H9 (cell line): ENCODE results near the gene DNAJC24. TPM values are rescaled to one million over a fixed set of nuclear protein-coding genes. Genes with fewer than 3 reads are reported as not detected.

ENCODE experiments used
- DNase-seq: peaks from one replicate; pipeline ENCODE4 v3.0.0-alpha.2; 2017
- H2AFZ ChIP-seq: one replicate; pipeline ENCODE4 v1.6.1; 2013; ENCODE audit warnings: mild to moderate bottlenecking, low read length, control low read depth, moderate library complexity
- H2AK5ac ChIP-seq: 2 replicates; pipeline ENCODE4 v1.6.1; 2013; ENCODE audit warnings: low read length, control low read depth, mixed read lengths; ENCODE audit not compliant: insufficient read length
- H2BK120ac ChIP-seq: one replicate; pipeline ENCODE4 v1.6.1; 2013; ENCODE audit warnings: low read depth, mild to moderate bottlenecking, low read length, control low read depth, inconsistent platforms; ENCODE audit not compliant: poor library complexity, severe bottlenecking
- H2BK12ac ChIP-seq: 2 replicates; pipeline ENCODE4 v1.6.1; 2013; ENCODE audit warnings: low read length, control low read depth, mixed read lengths, low read depth; ENCODE audit not compliant: insufficient read length
- H2BK15ac ChIP-seq: 2 replicates; pipeline ENCODE4 v1.6.1; 2013; ENCODE audit warnings: low read depth, low read length, control low read depth
- H2BK20ac ChIP-seq: one replicate; pipeline ENCODE4 v1.6.1; 2013; ENCODE audit warnings: low read depth, mild to moderate bottlenecking, low read length, control low read depth, inconsistent platforms; ENCODE audit not compliant: poor library complexity, severe bottlenecking
- H2BK5ac ChIP-seq: 2 replicates; pipeline ENCODE4 v1.6.1; 2013; ENCODE audit warnings: low read length, control low read depth, mixed read lengths; ENCODE audit not compliant: insufficient read length
- H3K14ac ChIP-seq: 2 replicates; pipeline ENCODE4 v1.6.1; 2013; ENCODE audit warnings: low read length, control low read depth; ENCODE audit not compliant: insufficient read depth
- H3K18ac ChIP-seq: 2 replicates; pipeline ENCODE4 v1.6.1; 2013; ENCODE audit warnings: low read depth, mild to moderate bottlenecking, mixed read lengths, low read length, control low read depth; ENCODE audit not compliant: insufficient read length
- H3K23ac ChIP-seq: 2 replicates; pipeline ENCODE4 v1.6.1; 2013; ENCODE audit warnings: low read length, control low read depth, mixed read lengths, low read depth; ENCODE audit not compliant: insufficient read length
- H3K23me2 ChIP-seq: 2 replicates; pipeline ENCODE4 v1.6.1; 2013; ENCODE audit warnings: low read depth, mild to moderate bottlenecking, mixed read lengths, low read length, control low read depth; ENCODE audit not compliant: insufficient read length, poor library complexity, severe bottlenecking
- H3K27ac ChIP-seq: 2 replicates; pipeline ENCODE4 v1.5.1; 2013; ENCODE audit warnings: low read length, control low read depth, mixed read lengths, low read depth; ENCODE audit not compliant: insufficient read length
- H3K27me3 ChIP-seq: 2 replicates; pipeline ENCODE4 v1.6.1; 2013; ENCODE audit warnings: low read length, control low read depth, inconsistent platforms; ENCODE audit not compliant: insufficient read depth
- H3K4ac ChIP-seq: 2 replicates; pipeline ENCODE4 v1.6.1; 2013; ENCODE audit warnings: low read depth, mild to moderate bottlenecking, control low read depth, inconsistent platforms, low read length, moderate library complexity
- H3K4me1 ChIP-seq: 2 replicates; pipeline ENCODE4 v1.6.1; 2013; ENCODE audit warnings: low read length, control low read depth, inconsistent platforms; ENCODE audit not compliant: insufficient read depth
- H3K4me2 ChIP-seq: 2 replicates; pipeline ENCODE4 v1.6.1; 2013; ENCODE audit warnings: low read length, control low read depth, mixed read lengths; ENCODE audit not compliant: insufficient read length, insufficient read depth
- H3K56ac ChIP-seq: 2 replicates; pipeline ENCODE4 v1.6.1; 2013; ENCODE audit warnings: low read depth, mild to moderate bottlenecking, mixed read lengths, low read length, control low read depth; ENCODE audit not compliant: insufficient read length
- H3K79me1 ChIP-seq: 2 replicates; pipeline ENCODE4 v1.6.1; 2013; ENCODE audit warnings: low read depth, mild to moderate bottlenecking, moderate library complexity, low read length, control low read depth, inconsistent platforms; ENCODE audit not compliant: insufficient read depth, poor library complexity, severe bottlenecking
- H3K79me2 ChIP-seq: 2 replicates; pipeline ENCODE4 v1.6.1; 2013; ENCODE audit warnings: low read length, control low read depth, inconsistent platforms; ENCODE audit not compliant: insufficient read depth
- H3K9ac ChIP-seq: 2 replicates; pipeline ENCODE4 v1.6.1; 2013; ENCODE audit warnings: low read length, control low read depth, mixed read lengths; ENCODE audit not compliant: insufficient read length; ENCODE audit errors: extremely low read depth
- H3K9me3 ChIP-seq: one replicate; pipeline ENCODE4 v1.6.1; 2013; ENCODE audit warnings: low read depth, low read length, inconsistent platforms; ENCODE audit not compliant: control insufficient read depth
- H3T11ph ChIP-seq: one replicate; pipeline ENCODE4 v1.6.1; 2013; ENCODE audit warnings: mild to moderate bottlenecking, low read length, control low read depth, inconsistent platforms
- H4K20me1 ChIP-seq: one replicate; pipeline ENCODE4 v1.6.1; 2013; ENCODE audit not compliant: control insufficient read depth, insufficient read length, insufficient read depth
- H4K5ac ChIP-seq: 2 replicates; pipeline ENCODE4 v1.6.1; 2013; ENCODE audit warnings: low read depth, mild to moderate bottlenecking, mixed read lengths, low read length, control low read depth; ENCODE audit not compliant: insufficient read length
- H4K8ac ChIP-seq: replicated peaks from 2 replicates; pipeline ENCODE4 v1.6.1; 2013; ENCODE audit warnings: low read length, control low read depth, mixed read lengths, low read depth; ENCODE audit not compliant: insufficient read length
- H4K91ac ChIP-seq: 2 replicates; pipeline ENCODE4 v1.6.1; 2013; ENCODE audit warnings: low read depth, mild to moderate bottlenecking, moderate library complexity, mixed read lengths, low read length, control low read depth; ENCODE audit not compliant: insufficient read length
- H3K27ac Mint-ChIP-seq, 3 experiments: 2 replicates in 2 of 3; 3 replicates in 1 of 3; pipeline ENCODE4 v1.8.0; 2020 to 2021; ENCODE audit warnings: mixed read lengths in 3 of 3, mild to moderate bottlenecking in 1 of 3, moderate library complexity in 1 of 3
- H3K27me3 Mint-ChIP-seq: 2 replicates; pipeline ENCODE4 v1.8.0; 2021; ENCODE audit warnings: low read depth, mild to moderate bottlenecking, moderate library complexity, mixed read lengths
- H3K36me3 Mint-ChIP-seq, 3 experiments: 2 replicates in 2 of 3; 3 replicates in 1 of 3; pipeline ENCODE4 v1.8.0; 2020 to 2021; ENCODE audit warnings: low read depth in 3 of 3, mixed read lengths in 3 of 3; ENCODE audit not compliant: insufficient read depth in 1 of 3
- H3K4me1 Mint-ChIP-seq, 2 experiments: 2 replicates each; pipeline ENCODE4 v1.8.0; 2020; ENCODE audit warnings: mixed read lengths in 2 of 2
- H3K4me3 Mint-ChIP-seq, 2 experiments: 2 replicates in 1 of 2; 3 replicates in 1 of 2; pipeline ENCODE4 v1.8.0; 2020 to 2021; ENCODE audit warnings: mild to moderate bottlenecking in 2 of 2, mixed read lengths in 2 of 2, moderate library complexity in 1 of 2
- H3K9me3 Mint-ChIP-seq, 2 experiments: 2 replicates in 1 of 2; 3 replicates in 1 of 2; pipeline ENCODE4 v1.8.0; 2020; ENCODE audit warnings: mild to moderate bottlenecking in 2 of 2, mixed read lengths in 2 of 2, moderate library complexity in 1 of 2
- WGBS: extraction: QIAGEN DNeasy Blood & Tissue Kit; methylation state at CpG from one replicate; pipeline ENCODE4 v1.1.7; 2013; ENCODE audit warnings: missing lambda C conversion rate, low lambda C conversion rate, mixed read lengths; ENCODE audit not compliant: insufficient read length; ENCODE audit errors: extremely low coverage; 5-methylcytosine and 5-hydroxymethylcytosine counted together
- total RNA-seq: library from RNA; stranded (reverse); gene quantifications from 2 replicates; pipeline ENCODE4 v1.2.1, GENCODE V29; 2021
- TF ChIP-seq, protein P1 (sequence below): fragments of 200-600 bp; sonication (generic); conservative IDR thresholded peaks from 3 replicates; pipeline ENCODE4 v1.8.0; 2021; ENCODE audit warnings: antibody characterized with exemption, mild to moderate bottlenecking

DNAJC24 gene
- total RNA-seq, 1 experiment from 2014 or later = 16.7 TPM

DNA sequence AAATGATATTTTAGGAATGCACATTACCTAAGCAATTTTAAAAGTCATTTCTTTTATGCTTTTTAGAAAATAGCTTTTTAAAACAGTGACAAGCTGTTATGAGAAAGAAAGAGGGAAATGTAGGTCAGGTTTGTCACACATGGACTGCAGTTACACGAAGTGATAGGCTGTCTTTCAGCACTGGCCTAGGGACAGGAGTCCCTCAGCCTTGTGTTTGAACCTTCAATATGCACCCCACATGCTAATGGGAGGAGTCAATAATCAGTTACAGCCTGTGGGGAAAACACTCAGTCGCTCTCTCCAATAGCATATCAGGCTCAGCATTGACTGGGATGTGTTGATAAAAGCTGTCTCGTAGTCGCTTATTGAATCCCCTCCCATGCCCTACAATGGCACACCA is 45.8 kb downstream of the DNAJC24 start:
- Histone ChIP-seq H4K91ac (no peak overlapping the region), H2BK20ac (no peak overlapping the region), H3K9me3 (no peaks in the 10 kb centered on the region), H4K5ac (no peak overlapping the region), H2BK120ac (no peak overlapping the region), H3K4ac (no peak overlapping the region), H3T11ph (no peak overlapping the region), H3K56ac (no peak overlapping the region), H3K79me1 (no peaks in the 10 kb centered on the region), H2AFZ (no peak overlapping the region), H4K20me1 (no peaks in the 10 kb centered on the region), H3K4me1 (peaks cover 5% of the 10 kb centered on the region), H3K9ac (no peak overlapping the region), H3K27me3 (no peaks in the 10 kb centered on the region), H2BK5ac (no peak overlapping the region), H2BK12ac (no peak overlapping the region), H3K27ac (no peak overlapping the region), H4K8ac (no peak overlapping the region), H2BK15ac (no peak overlapping the region), H3K14ac (no peak overlapping the region), H3K18ac (no peak overlapping the region), H3K79me2 (no peaks in the 10 kb centered on the region), H2AK5ac (no peak overlapping the region), H3K23me2 (no peaks in the 10 kb centered on the region), H3K4me2 (no peak overlapping the region), H3K23ac (no peak overlapping the region)
- Mint-ChIP-seq H3K27me3 (no peaks in the 10 kb centered on the region), H3K9me3 (peaks cover 9 to 11% of the 10 kb centered on the region in 2 experiments), H3K27ac (0 out of 7 replicates have a peak overlapping the region, but pooled peaks of 1 of the 3 experiments have one; percentile 20), H3K4me3 (no peak overlapping the region), H3K36me3 (peaks cover 11 to 14% (median 13%) of the 10 kb centered on the region in 3 experiments), H3K4me1 (peaks cover 45 to 57% of the 10 kb centered on the region in 2 experiments)
- WGBS = no CpG with 5 or more reads among the region's 4 CpGs
- TF ChIP-seq, protein P1, sequence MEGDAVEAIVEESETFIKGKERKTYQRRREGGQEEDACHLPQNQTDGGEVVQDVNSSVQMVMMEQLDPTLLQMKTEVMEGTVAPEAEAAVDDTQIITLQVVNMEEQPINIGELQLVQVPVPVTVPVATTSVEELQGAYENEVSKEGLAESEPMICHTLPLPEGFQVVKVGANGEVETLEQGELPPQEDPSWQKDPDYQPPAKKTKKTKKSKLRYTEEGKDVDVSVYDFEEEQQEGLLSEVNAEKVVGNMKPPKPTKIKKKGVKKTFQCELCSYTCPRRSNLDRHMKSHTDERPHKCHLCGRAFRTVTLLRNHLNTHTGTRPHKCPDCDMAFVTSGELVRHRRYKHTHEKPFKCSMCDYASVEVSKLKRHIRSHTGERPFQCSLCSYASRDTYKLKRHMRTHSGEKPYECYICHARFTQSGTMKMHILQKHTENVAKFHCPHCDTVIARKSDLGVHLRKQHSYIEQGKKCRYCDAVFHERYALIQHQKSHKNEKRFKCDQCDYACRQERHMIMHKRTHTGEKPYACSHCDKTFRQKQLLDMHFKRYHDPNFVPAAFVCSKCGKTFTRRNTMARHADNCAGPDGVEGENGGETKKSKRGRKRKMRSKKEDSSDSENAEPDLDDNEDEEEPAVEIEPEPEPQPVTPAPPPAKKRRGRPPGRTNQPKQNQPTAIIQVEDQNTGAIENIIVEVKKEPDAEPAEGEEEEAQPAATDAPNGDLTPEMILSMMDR = no peak
- DNase-seq = no peak
